Ascending aorta (tissue), 2 donors: ENCODE data around the gene AMZ2. TPM values are rescaled to one million over a fixed set of nuclear protein-coding genes. Genes with fewer than 3 reads are reported as not detected.

Source experiments
- DNase-seq, 2 donors: peaks; one replicate each; pipeline ENCODE4 v3.0.0-alpha.2; 2019; ENCODE audit warnings: low spot score in 2 of 2
- H3K27ac ChIP-seq, 2 donors: fragments of 200-600 bp; sonication (generic); one replicate each; pipeline ENCODE4 v1.5.1; 2016 to 2017; ENCODE audit warnings: mild to moderate bottlenecking in 1 of 2
- H3K27me3 ChIP-seq: fragments of 200-600 bp; sonication (generic); one replicate; pipeline ENCODE4 v1.5.1; 2017
- H3K36me3 ChIP-seq, 2 donors: fragments of 200-600 bp; sonication (generic); one replicate each; pipeline ENCODE4 v1.5.1; 2016
- H3K4me1 ChIP-seq, 2 donors: fragments of 200-600 bp; sonication (generic); one replicate each; pipeline ENCODE4 v1.5.1; 2016 to 2017; ENCODE audit warnings: mild to moderate bottlenecking in 1 of 2
- H3K4me3 ChIP-seq, 2 donors: fragments of 200-600 bp; sonication (generic); one replicate each; pipeline ENCODE4 v1.5.1; 2016 to 2017; ENCODE audit warnings: mild to moderate bottlenecking in 1 of 2
- H3K9me3 ChIP-seq, 2 donors: fragments of 200-600 bp; sonication (generic); one replicate each; pipeline ENCODE4 v1.5.1; 2016
- CTCF ChIP-seq, 3 experiments: fragments of 200-600 bp in 2 of 3; fragments of 450-650 bp in 1 of 3; sonication (generic) in 2 of 3; IDR thresholded peaks; one replicate each; pipeline ENCODE4 v1.5.1; 2016 to 2019; ENCODE audit warnings: antibody characterized with exemption in 3 of 3, mild to moderate bottlenecking in 1 of 3, moderate library complexity in 1 of 3
- intact Hi-C: fragments of 100-400 bp; cut with DNase I; formaldehyde crosslinking; loops from one replicate; pipeline ENCODE4 v1.15.1; 2023
- total RNA-seq: library from RNA; depleted of rRNA; stranded (reverse); fragments of >200 nt; gene quantifications from one replicate; pipeline ENCODE4 v1.1.0, GENCODE V29; 2016

The AMZ2 gene
- total RNA-seq, 1 donor from 2014 or later = 41.6 TPM

DNA sequence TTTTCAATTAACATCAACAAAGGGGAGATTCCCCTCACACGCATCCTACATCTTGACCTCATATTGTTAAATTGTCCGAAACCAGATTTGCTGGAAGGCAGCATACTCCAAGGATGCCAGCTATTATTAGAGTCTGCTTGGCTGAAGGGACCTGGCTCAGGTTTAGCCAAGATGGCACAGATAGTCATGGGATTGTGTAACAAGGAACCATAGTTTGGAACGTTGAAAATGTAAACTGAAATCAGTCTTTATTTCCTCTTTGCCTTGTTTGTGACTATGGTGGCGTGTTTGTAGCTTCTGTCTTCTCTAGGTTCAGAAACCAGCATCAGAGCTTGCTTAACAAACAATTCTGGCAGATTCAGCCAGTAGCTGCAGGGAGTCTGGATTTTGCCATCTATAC is 49.4 kb downstream of the AMZ2 start:
- DNase-seq = no peak
- Histone ChIP-seq H3K4me1 (peaks cover 4 to 5% of the 10 kb centered on the region in 2 donors), H3K27me3 (no peaks in the 10 kb centered on the region), H3K36me3 (no peaks in the 10 kb centered on the region), H3K4me3 (no peak overlapping the region), H3K9me3 (no peaks in the 10 kb centered on the region), H3K27ac (no peak overlapping the region)
- intact Hi-C loops = no loop called here
- TF ChIP-seq CTCF (IDR thresholded peaks at IDR 0.05) = no peak

- no peaks in the 10 kb centered on the region for H3K36me3 ChIP-seq
These were observed 50.8 kb downstream of the AMZ2 start for GRCh38 chr17:68298601-68299000.

DNA sequence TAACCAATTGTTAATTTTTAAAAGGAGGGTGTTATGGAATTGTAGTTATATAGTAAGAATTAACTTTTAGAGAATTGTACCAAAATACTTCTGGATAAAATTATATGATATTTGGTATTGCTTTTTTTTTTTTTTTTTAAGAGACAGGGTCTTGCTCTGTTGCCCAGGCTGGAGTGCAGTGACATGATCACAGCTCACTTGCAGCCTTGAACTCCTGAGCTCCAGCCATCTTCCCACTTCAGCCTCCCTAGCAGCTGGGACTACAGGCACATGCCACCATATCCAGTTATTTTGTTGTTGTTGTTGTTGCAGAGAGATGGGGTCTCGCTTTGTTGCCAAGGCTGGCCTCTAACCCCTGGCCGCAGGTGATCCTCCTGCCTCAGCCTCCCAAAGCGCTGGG is 52.0 kb downstream of the AMZ2 start:
- Histone ChIP-seq H3K9me3 (no peaks in the 10 kb centered on the region), H3K36me3 (no peaks in the 10 kb centered on the region), H3K4me1 (no peaks in the 10 kb centered on the region), H3K27ac (no peak overlapping the region), H3K4me3 (no peak overlapping the region), H3K27me3 (no peaks in the 10 kb centered on the region)
- DNase-seq = no peak
- TF ChIP-seq CTCF (IDR thresholded peaks at IDR 0.05) = no peak
- intact Hi-C loops = no loop called here

More at GRCh38 chr17:68298601-68299000, 50.8 kb downstream of the AMZ2 start:
- H3K4me1 ChIP-seq = no peaks in the 10 kb centered on the region
- H3K27me3 ChIP-seq = no peaks in the 10 kb centered on the region
- no peak for DNase-seq
- H3K4me3 ChIP-seq = no peak overlapping the region
- no peak overlapping the region for H3K27ac ChIP-seq
- intact Hi-C loops = no loop called here
- no peaks in the 10 kb centered on the region for H3K9me3 ChIP-seq
- TF ChIP-seq CTCF (IDR thresholded peaks at IDR 0.05) = no peak

- no peak for DNase-seq
- intact Hi-C loops = no loop called here
- TF ChIP-seq CTCF (IDR thresholded peaks at IDR 0.05) = no peak
- no peaks in the 10 kb centered on the region for H3K36me3 ChIP-seq
- H3K4me1 ChIP-seq = no peaks in the 10 kb centered on the region
- H3K9me3 ChIP-seq = no peaks in the 10 kb centered on the region
- H3K4me3 ChIP-seq = no peak overlapping the region
- H3K27me3 ChIP-seq = no peaks in the 10 kb centered on the region
- H3K27ac ChIP-seq = no peak overlapping the region
These were observed 53.7 kb downstream of the AMZ2 start for GRCh38 chr17:68301438-68301959.

DNA sequence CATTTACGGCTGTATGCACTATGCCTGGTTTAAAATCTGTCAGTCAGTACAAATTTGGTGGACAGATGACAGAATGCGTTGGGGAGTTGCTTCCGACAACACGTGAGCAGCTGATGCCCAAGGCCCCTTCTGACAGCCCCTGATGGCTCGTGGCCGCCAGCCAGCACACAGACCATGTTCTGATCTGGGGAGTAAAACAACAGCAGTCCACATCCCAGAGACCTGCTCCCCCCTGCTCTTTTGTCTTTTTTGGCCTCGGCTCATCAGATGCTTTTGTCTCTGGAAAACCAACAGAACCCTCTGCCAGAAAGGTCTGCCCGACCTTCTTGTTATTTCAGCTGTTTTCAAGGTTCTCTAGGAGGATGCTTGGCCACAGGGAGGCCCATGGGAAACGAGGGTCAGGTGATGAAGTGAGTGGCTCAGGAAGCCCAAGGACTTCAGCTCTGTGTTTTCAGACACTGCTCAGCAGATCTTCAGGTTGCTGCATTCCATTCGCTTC is 54.3 kb downstream of the AMZ2 start:
- H3K4me1 ChIP-seq = no peaks in the 10 kb centered on the region
- intact Hi-C loops = no loop called here
- no peaks in the 10 kb centered on the region for H3K36me3 ChIP-seq
- no peak for TF ChIP-seq CTCF (IDR thresholded peaks at IDR 0.05)
- no peak overlapping the region for H3K27ac ChIP-seq
- no peak for DNase-seq
- no peaks in the 10 kb centered on the region for H3K9me3 ChIP-seq
- no peak overlapping the region for H3K4me3 ChIP-seq
- no peaks in the 10 kb centered on the region for H3K27me3 ChIP-seq

DNA sequence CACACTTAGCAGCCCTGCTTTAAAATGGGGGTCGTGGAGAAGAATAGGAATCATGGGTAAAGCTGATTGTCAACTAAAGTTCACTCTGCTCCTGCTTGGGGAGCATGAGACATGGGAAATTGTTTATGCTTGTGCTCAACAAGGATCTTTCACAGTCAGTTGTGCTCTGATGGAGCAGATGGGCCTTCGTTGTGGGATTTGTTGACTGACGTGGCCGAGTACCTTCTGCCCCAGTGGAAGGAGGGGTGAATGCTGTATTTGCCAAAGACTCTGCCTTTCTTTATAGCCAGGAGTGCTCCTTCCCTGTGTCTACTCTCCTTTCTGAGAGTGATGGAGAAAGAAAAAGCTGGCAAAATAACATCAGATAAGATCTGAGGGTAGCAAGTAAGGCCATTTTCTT is 54.8 kb downstream of the AMZ2 start:
- H3K4me3 ChIP-seq = no peak overlapping the region
- H3K27ac ChIP-seq = no peak overlapping the region
- H3K9me3 ChIP-seq = no peaks in the 10 kb centered on the region
- intact Hi-C loops = no loop called here
- H3K36me3 ChIP-seq = no peaks in the 10 kb centered on the region
- TF ChIP-seq CTCF (IDR thresholded peaks at IDR 0.05) = no peak
- DNase-seq = no peak
- H3K27me3 ChIP-seq = no peaks in the 10 kb centered on the region
- H3K4me1 ChIP-seq = no peaks in the 10 kb centered on the region
